Suprapubic skin (tissue), 4 donors: Measurements from ENCODE around the gene AP1M1.

Source experiments
- CTCF ChIP-seq, 2 donors: fragments of 200-600 bp in 1 of 2; fragments of 450-650 bp in 1 of 2; sonication (generic) in 1 of 2; IDR thresholded peaks; one replicate each; pipeline ENCODE4 v1.5.1; 2016 to 2019; ENCODE audit warnings: antibody characterized with exemption in 2 of 2, mild to moderate bottlenecking in 1 of 2, moderate library complexity in 1 of 2
- EP300 ChIP-seq: sonication (generic); formaldehyde crosslinking; IDR thresholded peaks from one replicate; pipeline ENCODE4 v1.6.1; 2017; ENCODE audit warnings: antibody characterized with exemption
- POLR2A ChIP-seq, 2 donors: fragments of 450-650 bp; IDR thresholded peaks; one replicate each; pipeline ENCODE4 v1.6.1; 2017; ENCODE audit warnings: antibody characterized with exemption in 2 of 2, mild to moderate bottlenecking in 2 of 2, moderate library complexity in 2 of 2
- POLR2AphosphoS5 ChIP-seq, 3 donors: sonication (generic); formaldehyde crosslinking; IDR thresholded peaks; one replicate each; pipeline ENCODE4 v1.6.1; 2017; ENCODE audit warnings: antibody characterized with exemption in 3 of 3

- TF ChIP-seq POLR2A (IDR thresholded peaks at IDR 0.05), result no peak
- TF ChIP-seq CTCF (IDR thresholded peaks at IDR 0.05), result no peak
- no peak for TF ChIP-seq EP300
- TF ChIP-seq POLR2AphosphoS5 (IDR thresholded peaks at IDR 0.05), result no peak
These were observed 26.8 kb downstream of the AP1M1 start for GRCh38 chr19:16224293-16225045.
